Choroid plexus epithelial cell (primary cell): Measurements from ENCODE around the gene ACTL7A.

ENCODE experiments used
- DNase-seq: peaks from one replicate; pipeline ENCODE4 v3.0.0-alpha.2; 2010; ENCODE audit warnings: low read depth
- H3K4me3 ChIP-seq: 2 replicates; pipeline ENCODE4 v1.5.1; 2011; ENCODE audit warnings: low read depth, mild to moderate bottlenecking, control low read depth, low read length, moderate library complexity
- TF ChIP-seq, protein P1 (sequence below): conservative IDR thresholded peaks from 2 replicates; pipeline ENCODE4 v1.5.1; 2011; ENCODE audit warnings: low read depth, mild to moderate bottlenecking, control low read depth, inconsistent platforms, low read length, moderate library complexity

ACTL7A gene, protein sequence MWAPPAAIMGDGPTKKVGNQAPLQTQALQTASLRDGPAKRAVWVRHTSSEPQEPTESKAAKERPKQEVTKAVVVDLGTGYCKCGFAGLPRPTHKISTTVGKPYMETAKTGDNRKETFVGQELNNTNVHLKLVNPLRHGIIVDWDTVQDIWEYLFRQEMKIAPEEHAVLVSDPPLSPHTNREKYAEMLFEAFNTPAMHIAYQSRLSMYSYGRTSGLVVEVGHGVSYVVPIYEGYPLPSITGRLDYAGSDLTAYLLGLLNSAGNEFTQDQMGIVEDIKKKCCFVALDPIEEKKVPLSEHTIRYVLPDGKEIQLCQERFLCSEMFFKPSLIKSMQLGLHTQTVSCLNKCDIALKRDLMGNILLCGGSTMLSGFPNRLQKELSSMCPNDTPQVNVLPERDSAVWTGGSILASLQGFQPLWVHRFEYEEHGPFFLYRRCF

GRCh38 chr9:108861997-108862396 lies at the start of gene ACTL7A:
Gene ACTL7A (plus strand): TSS chr9:108862266. CDS start chr9:108862323, 57 bp downstream.
- TF ChIP-seq, protein P1, sequence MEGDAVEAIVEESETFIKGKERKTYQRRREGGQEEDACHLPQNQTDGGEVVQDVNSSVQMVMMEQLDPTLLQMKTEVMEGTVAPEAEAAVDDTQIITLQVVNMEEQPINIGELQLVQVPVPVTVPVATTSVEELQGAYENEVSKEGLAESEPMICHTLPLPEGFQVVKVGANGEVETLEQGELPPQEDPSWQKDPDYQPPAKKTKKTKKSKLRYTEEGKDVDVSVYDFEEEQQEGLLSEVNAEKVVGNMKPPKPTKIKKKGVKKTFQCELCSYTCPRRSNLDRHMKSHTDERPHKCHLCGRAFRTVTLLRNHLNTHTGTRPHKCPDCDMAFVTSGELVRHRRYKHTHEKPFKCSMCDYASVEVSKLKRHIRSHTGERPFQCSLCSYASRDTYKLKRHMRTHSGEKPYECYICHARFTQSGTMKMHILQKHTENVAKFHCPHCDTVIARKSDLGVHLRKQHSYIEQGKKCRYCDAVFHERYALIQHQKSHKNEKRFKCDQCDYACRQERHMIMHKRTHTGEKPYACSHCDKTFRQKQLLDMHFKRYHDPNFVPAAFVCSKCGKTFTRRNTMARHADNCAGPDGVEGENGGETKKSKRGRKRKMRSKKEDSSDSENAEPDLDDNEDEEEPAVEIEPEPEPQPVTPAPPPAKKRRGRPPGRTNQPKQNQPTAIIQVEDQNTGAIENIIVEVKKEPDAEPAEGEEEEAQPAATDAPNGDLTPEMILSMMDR = no peak
- no peak for DNase-seq
- H3K4me3 ChIP-seq = no peak within 1 kb of the TSS

- no peak overlapping the region for H3K4me3 ChIP-seq
- DNase-seq = no peak
- TF ChIP-seq, protein P1 = no peak
These were observed 49.6 kb upstream of the ACTL7A start for GRCh38 chr9:108812396-108813025.

- TF ChIP-seq, protein P1 = peak; percentile 71
- no peak overlapping the region for H3K4me3 ChIP-seq
- DNase-seq = peak; percentile 71
These were observed 48.0 kb upstream of the ACTL7A start for GRCh38 chr9:108813951-108814601.

GRCh38 chr9:108815156-108815555 lies 46.9 kb upstream of the ACTL7A start:
- TF ChIP-seq, protein P1 = no peak
- no peak overlapping the region for H3K4me3 ChIP-seq
- DNase-seq = no peak

GRCh38 chr9:108816037-108816436 lies 46.0 kb upstream of the ACTL7A start:
- TF ChIP-seq, protein P1 = no peak
- DNase-seq = peak; percentile 26

GRCh38 chr9:108823829-108824228 lies 38.2 kb upstream of the ACTL7A start:
- no peak for DNase-seq
- no peak overlapping the region for H3K4me3 ChIP-seq
- TF ChIP-seq, protein P1 = no peak

More at GRCh38 chr9:108816037-108816436, 46.0 kb upstream of the ACTL7A start:
- peak overlapping the region; percentile 17 for H3K4me3 ChIP-seq
